ENCODE data around the gene PRKCZ. TPM values are rescaled to one million over a fixed set of nuclear protein-coding genes. Genes with fewer than 3 reads are reported as not detected.
A peak's percentile ranks its signal among the peaks of the same experiment; 100 is the strongest.

The PRKCZ gene
- total RNA-seq, 1 experiment from 2014 or later: 96.8 TPM

- DNase-seq (ENCODE audit: low spot score): no peak
- in situ Hi-C loops (cut with HindIII; ENCODE audit: low sequenced_read_pairs): no loop called here
These were observed 142.1 kb downstream of the PRKCZ start for GRCh38 chr1:2192031-2192995.

DNA sequence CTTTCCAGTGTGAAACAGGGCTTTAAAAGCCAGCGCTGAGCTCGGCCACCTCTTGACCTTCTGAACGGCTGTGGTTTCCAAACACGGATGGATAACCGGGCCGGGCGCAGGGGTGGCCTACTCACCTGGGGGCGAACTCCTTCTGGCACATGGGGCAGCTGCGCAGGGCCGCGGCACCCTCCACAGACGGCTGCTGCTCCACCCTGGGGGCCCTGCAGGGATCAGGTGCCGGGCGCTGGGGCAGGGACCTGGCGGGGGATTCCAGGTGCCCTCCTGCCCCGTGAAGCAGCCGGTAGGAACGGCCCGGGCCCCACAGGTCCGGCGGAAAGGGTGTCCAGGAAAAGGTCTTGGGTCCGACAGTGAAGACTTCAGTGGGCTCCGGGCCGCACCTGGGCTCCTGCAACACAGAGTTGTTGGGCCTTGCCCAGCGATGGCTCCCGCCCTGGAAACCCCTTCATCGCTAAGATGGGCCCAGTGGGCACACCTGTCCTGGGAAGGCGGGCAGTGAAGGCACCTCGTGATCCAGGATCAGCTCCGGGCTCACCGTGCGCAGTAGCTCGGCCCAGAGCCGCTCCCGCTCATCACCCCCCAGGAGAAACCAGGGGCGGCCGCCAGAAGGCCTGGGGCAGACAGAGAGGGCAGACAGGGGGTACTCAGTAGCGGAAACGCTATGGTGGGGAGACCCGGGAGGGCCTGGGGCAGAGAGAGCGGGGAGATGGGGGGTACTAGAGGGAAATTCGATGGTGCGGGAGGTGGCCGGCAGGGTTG, 143.5 kb downstream of the PRKCZ start:
- in situ Hi-C loops (cut with HindIII; ENCODE audit: low sequenced_read_pairs): no loop called here
- no peak for DNase-seq (ENCODE audit: low spot score)

GRCh38 chr1:2194319-2194897, 144.2 kb downstream of the PRKCZ start, which contains the start of gene FAAP20:
Gene FAAP20 (minus strand): TSS chr1:2194772. CDS start chr1:2194749, 23 bp downstream.
- in situ Hi-C loops (cut with HindIII; ENCODE audit: low sequenced_read_pairs): no loop called here
- no peak for DNase-seq (ENCODE audit: low spot score)

- peak; percentile 76 for DNase-seq (ENCODE audit: low spot score)
- in situ Hi-C loops (cut with HindIII; ENCODE audit: low sequenced_read_pairs): loop anchor here (5.0 kb wide), 2 partner anchors 107 to 152 kb away; no protein-coding TSS in a partner anchor
These were observed 144.9 kb downstream of the PRKCZ start for GRCh38 chr1:2194898-2195673.

- no peak for DNase-seq (ENCODE audit: low spot score)
- in situ Hi-C loops (cut with HindIII; ENCODE audit: low sequenced_read_pairs): loop anchor here (5.0 kb wide), 2 partner anchors 107 to 152 kb away; no protein-coding TSS in a partner anchor
These were observed 145.6 kb downstream of the PRKCZ start for GRCh38 chr1:2195785-2196184.

- in situ Hi-C loops (cut with HindIII; ENCODE audit: low sequenced_read_pairs): loop anchor here (5.0 kb wide), 2 partner anchors 105 to 150 kb away; no protein-coding TSS in a partner anchor
- DNase-seq (ENCODE audit: low spot score): no peak
These were observed 146.9 kb downstream of the PRKCZ start for GRCh38 chr1:2196901-2197638.

DNA sequence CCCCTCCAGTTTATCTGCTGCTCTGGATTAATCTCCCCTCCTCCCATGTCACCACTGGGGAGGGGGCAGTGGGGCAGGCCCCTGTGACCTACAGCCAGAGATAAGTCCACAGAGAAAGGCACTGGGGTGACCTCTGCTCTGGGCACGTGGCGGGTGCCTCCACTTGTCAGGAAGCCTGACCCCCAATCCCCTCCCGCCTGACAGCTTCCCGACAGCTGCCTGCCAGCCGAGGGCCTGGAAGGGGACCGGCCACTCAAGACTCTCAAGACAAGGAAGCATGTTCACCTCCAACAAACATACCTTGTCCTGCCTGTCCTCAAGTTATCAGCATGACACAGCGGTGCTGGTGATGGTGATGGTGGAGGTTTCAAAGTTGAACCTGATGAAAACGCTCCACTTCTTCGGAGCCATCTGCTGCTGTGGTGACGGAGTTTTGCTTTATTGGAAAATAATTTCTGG, 147.5 kb downstream of the PRKCZ start:
- no peak for DNase-seq (ENCODE audit: low spot score)
- in situ Hi-C loops (cut with HindIII; ENCODE audit: low sequenced_read_pairs): loop anchor here (5.0 kb wide), 2 partner anchors 105 to 150 kb away; no protein-coding TSS in a partner anchor

DNA sequence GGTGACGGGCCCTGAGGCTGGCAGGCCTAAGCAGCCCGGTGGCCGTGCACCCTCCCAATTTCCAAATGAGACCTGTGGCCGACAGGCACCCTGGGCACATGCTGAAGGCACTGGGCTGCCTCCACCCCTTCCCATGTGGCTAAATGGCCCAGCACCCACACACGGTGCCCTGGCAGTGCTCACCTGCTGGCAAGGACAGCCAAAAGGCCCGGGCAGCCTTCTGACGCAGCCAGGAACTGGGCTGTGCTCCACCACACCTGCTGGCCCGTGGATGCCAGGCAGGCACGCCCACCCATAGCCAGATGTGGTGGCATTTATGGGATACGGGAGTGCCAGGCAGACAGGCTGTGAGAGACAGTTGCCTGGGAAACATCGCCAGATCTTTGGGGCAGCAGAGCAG, 148.4 kb downstream of the PRKCZ start:
- DNase-seq (ENCODE audit: low spot score): no peak
- in situ Hi-C loops (cut with HindIII; ENCODE audit: low sequenced_read_pairs): loop anchor here (5.0 kb wide), 2 partner anchors 104 to 149 kb away; no protein-coding TSS in a partner anchor

DNA sequence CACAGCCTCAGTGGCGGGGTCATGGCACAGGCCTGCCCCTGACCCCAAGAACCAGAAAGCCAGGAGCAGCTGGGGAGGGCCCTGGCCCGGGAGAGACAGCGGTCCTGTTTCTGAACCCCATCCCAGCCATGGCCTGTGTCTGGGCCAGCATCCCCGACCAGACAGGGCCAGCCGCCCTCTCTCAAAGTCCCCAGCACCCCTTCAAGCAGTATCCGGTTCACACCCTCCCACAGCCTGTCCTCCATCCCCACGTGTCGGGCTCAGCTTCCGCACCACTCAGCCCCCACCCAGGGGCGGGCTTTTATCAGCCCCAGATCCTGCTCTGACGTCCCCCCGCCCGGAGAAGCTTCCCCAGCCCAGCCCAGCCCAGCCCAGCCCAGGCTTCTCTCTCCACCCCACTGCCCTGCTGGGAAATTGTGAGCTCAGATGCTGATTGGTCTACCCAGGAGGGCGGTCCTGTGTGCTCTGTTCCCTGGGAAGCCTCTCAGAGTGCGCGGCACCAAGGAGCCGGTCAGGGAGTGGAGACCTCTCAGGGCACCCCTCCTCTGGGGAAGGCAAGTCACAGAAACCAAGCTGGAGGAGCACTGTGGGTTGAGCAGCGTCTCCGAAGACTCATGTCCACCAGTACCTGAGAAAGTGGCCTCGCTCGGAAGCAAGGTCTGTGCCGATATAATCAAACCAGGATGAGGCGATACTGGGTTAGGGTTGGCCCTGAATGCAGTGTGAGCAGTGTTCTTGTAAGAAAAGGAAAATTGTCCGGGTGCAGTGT, 149.0 kb downstream of the PRKCZ start:
- in situ Hi-C loops (cut with HindIII; ENCODE audit: low sequenced_read_pairs): loop anchor here (5.0 kb wide), 2 partner anchors 103 to 148 kb away; no protein-coding TSS in a partner anchor
- DNase-seq (ENCODE audit: low spot score): no peak

GRCh38 chr1:2200308-2200943, 150.2 kb downstream of the PRKCZ start:
- no peak for DNase-seq (ENCODE audit: low spot score)

GRCh38 chr1:2201062-2201461, 150.9 kb downstream of the PRKCZ start:
- in situ Hi-C loops (cut with HindIII; ENCODE audit: low sequenced_read_pairs): no loop called here
- DNase-seq (ENCODE audit: low spot score): no peak

More at GRCh38 chr1:2200308-2200943, 150.2 kb downstream of the PRKCZ start:
- in situ Hi-C loops (cut with HindIII; ENCODE audit: low sequenced_read_pairs): no loop called here

GRCh38 chr1:2202008-2202575, 151.9 kb downstream of the PRKCZ start:
- in situ Hi-C loops (cut with HindIII; ENCODE audit: low sequenced_read_pairs): no loop called here
- DNase-seq (ENCODE audit: low spot score): no peak

- no peak for DNase-seq (ENCODE audit: low spot score)
- in situ Hi-C loops (cut with HindIII; ENCODE audit: low sequenced_read_pairs): no loop called here
These were observed 152.8 kb downstream of the PRKCZ start for GRCh38 chr1:2202843-2203601.

DNA sequence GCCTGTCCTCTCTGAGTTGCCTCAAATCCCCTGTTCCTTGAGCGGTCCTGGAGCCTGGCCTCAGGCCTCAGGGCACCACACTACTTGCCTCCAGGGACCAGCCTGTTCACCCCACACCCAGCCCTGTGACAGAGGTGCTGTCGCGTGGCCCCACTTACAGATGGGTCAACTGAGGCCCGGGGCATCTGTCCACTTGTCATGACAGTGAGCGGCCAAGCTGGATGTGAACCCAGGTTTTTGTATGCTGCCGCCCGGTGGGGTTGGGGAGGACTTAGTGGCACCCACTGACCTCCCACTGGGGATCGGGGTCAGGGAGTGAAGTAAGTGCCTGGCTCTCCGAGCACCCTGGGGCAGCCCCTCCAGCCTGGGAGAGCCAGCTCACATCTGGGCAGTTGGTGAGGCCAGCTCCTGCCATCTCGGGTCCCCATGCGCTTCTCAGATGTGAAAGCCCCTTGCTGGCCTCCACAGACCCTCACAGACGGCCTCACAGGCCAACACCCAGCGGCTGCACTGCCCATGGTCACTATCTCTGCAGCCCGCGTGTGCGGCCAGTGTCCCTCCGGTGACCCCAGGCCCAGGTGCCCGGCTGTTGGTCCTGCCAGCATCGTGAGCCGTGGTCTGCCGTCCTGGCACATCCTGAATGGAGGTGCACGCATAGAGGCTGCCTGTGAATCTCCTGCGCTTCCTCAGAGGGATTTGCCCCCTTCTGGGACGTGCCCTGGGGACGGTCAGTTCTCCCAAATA, 153.6 kb downstream of the PRKCZ start:
- DNase-seq (ENCODE audit: low spot score): no peak
- in situ Hi-C loops (cut with HindIII; ENCODE audit: low sequenced_read_pairs): no loop called here
